ENCODE measurements around the gene LIMK2.

The LIMK2 gene

GRCh38 chr22:31292236-31292989, 80.3 kb downstream of the LIMK2 start, which contains the start of gene PIK3IP1:
Gene PIK3IP1 (minus strand): TSS chr22:31292488. CDS start chr22:31292344, 144 bp downstream.
- DNase-seq (ENCODE audit: low read depth in 2 of 2) = peak; percentile 89 to 93
- H3K4me3 ChIP-seq (replicated peaks in 1 of 2; ENCODE audit: low read depth in 2 of 2, low read length in 2 of 2) = peak within 1 kb of the TSS; percentile 69 to 85
- TF ChIP-seq CTCF (IDR thresholded peaks at IDR 0.05; ENCODE audit: low read depth, low read length) = peak; percentile 35

DNA sequence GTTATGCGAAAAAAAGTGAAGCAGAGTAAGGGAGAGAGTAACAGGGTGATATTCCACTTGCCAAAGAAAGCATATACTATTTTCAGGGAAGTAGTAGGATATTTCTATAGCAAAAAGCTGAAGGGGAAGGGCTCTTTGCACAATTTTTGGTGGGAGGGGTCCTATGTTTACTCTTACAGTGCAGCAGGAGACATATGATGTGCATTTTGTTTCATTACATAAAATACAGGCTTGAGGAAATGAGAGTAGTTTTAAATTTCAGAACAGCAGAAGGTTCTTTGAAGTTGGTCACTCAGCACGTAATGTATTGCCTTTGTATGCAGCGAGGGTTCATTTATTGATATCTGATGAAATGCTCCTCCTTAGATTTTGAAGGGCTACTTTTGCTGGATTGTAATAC, 83.3 kb downstream of the LIMK2 start:
- DNase-seq (ENCODE audit: low read depth in 2 of 2) = no peak
- TF ChIP-seq CTCF (IDR thresholded peaks at IDR 0.05; ENCODE audit: low read depth, low read length) = no peak
- H3K4me3 ChIP-seq (replicated peaks in 1 of 2; ENCODE audit: low read depth in 2 of 2, low read length in 2 of 2) = no peak overlapping the region

GRCh38 chr22:31295831-31296657, 83.9 kb downstream of the LIMK2 start:
- no peak for TF ChIP-seq CTCF (IDR thresholded peaks at IDR 0.05; ENCODE audit: low read depth, low read length)
- H3K4me3 ChIP-seq (replicated peaks in 1 of 2; ENCODE audit: low read depth in 2 of 2, low read length in 2 of 2) = no peak overlapping the region
- DNase-seq (ENCODE audit: low read depth in 2 of 2) = peak; percentile 56 to 82

GRCh38 chr22:31300896-31301295, 88.8 kb downstream of the LIMK2 start:
- no peak for DNase-seq (ENCODE audit: low read depth in 2 of 2)
- H3K4me3 ChIP-seq (replicated peaks in 1 of 2; ENCODE audit: low read depth in 2 of 2, low read length in 2 of 2) = no peak overlapping the region
- no peak for TF ChIP-seq CTCF (IDR thresholded peaks at IDR 0.05; ENCODE audit: low read depth, low read length)

GRCh38 chr22:31302006-31302405, 89.9 kb downstream of the LIMK2 start:
- no peak overlapping the region for H3K4me3 ChIP-seq (replicated peaks in 1 of 2; ENCODE audit: low read depth in 2 of 2, low read length in 2 of 2)
- DNase-seq (ENCODE audit: low read depth in 2 of 2) = no peak
- TF ChIP-seq CTCF (IDR thresholded peaks at IDR 0.05; ENCODE audit: low read depth, low read length) = no peak

DNA sequence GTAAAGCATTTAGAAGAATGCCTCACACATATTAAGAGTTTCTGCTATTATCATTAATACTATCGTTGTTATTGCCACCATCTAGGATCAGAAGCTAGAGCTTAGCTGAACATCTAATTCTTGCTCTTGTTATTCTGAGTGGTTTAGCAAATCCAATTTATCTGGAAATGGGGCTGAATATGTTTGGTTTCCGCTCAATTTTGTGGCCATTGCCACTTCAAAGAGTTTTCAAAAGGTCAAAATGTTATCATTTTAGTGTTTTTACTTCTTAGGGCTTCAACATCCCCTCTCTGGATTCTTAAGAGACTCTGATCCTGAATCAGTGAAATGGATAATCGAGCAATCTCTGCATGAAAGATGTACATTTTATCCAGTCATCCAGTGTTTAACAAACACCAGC, 90.4 kb downstream of the LIMK2 start:
- no peak for DNase-seq (ENCODE audit: low read depth in 2 of 2)
- TF ChIP-seq CTCF (IDR thresholded peaks at IDR 0.05; ENCODE audit: low read depth, low read length) = no peak
- no peak overlapping the region for H3K4me3 ChIP-seq (replicated peaks in 1 of 2; ENCODE audit: low read depth in 2 of 2, low read length in 2 of 2)
